HepG2 (cell line): ENCODE results near the gene ZPR1. TPM values are rescaled to one million over a fixed set of nuclear protein-coding genes. Genes with fewer than 3 reads are reported as not detected.
A peak's percentile ranks its signal among the peaks of the same experiment; 100 is the strongest.

Source experiments
- DMAP1 ChIP-seq: IDR thresholded peaks from 2 replicates; pipeline ENCODE4 v1.6.1; 2016
- LBX2 ChIP-seq: sonication (generic); formaldehyde crosslinking; IDR thresholded peaks from 2 replicates; pipeline ENCODE4 v1.5.0; 2020; ENCODE audit warnings: missing genetic modification reagents, mild to moderate bottlenecking, borderline replicate concordance
- MEF2D ChIP-seq: sonication (generic); formaldehyde crosslinking; IDR thresholded peaks from 2 replicates; pipeline ENCODE4 v1.5.1; 2020; ENCODE audit warnings: mild to moderate bottlenecking, missing genetic modification reagents
- SNAPC4 ChIP-seq: sonication (generic); formaldehyde crosslinking; IDR thresholded peaks from 2 replicates; pipeline ENCODE4 v1.4.0; 2020; ENCODE audit warnings: mild to moderate bottlenecking, missing genetic modification reagents
- TCF12 ChIP-seq, 2 experiments: fragments of 450-650 bp in 1 of 2; sonication (generic) in 1 of 2; formaldehyde crosslinking in 1 of 2; IDR thresholded peaks; 2 replicates each; pipeline versions ENCODE4 v1.6.1 to v1.8.0; 2017 to 2022; ENCODE audit warnings: antibody characterized with exemption in 1 of 2, mild to moderate bottlenecking in 1 of 2, missing genetic modification reagents in 1 of 2, moderate library complexity in 1 of 2
- ZBED4 ChIP-seq: sonication (generic); formaldehyde crosslinking; IDR thresholded peaks from 2 replicates; pipeline ENCODE4 v1.4.0; 2020; ENCODE audit warnings: missing genetic modification reagents, borderline replicate concordance
- ZBTB26 ChIP-seq: IDR thresholded peaks from 2 replicates; pipeline ENCODE4 v1.6.1; 2016; ENCODE audit warnings: missing compliant biosample characterization, missing genetic modification reagents, borderline replicate concordance
- ZNF276 ChIP-seq: sonication (generic); formaldehyde crosslinking; IDR thresholded peaks from 2 replicates; pipeline ENCODE4 v1.4.0; 2020; ENCODE audit warnings: mild to moderate bottlenecking, low read depth, missing genetic modification reagents
- ZNF616 ChIP-seq: sonication (generic); formaldehyde crosslinking; IDR thresholded peaks from 2 replicates; pipeline ENCODE4 v1.5.0; 2020; ENCODE audit warnings: low read depth, mild to moderate bottlenecking, missing genetic modification reagents
- ZSCAN29 ChIP-seq: sonication (generic); formaldehyde crosslinking; conservative IDR thresholded peaks from 2 replicates; pipeline ENCODE4 v1.4.0; 2020; ENCODE audit warnings: mild to moderate bottlenecking, missing genetic modification reagents
- polyA plus RNA-seq, 8 experiments: library from polyadenylated mRNA; depleted of rRNA in 3 of 8; stranded (reverse) in 7 of 8; unstranded in 1 of 8; fragments of >200 nt; fragmentation: Illumina TruSeq in 4 of 8; extraction: Trizol in 4 of 8; gene quantifications; 2 replicates each; pipeline versions ENCODE4 v1.2.1 to v1.2.3, GENCODE V29; 2011 to 2016; ENCODE audit warnings: low read depth in 4 of 8, missing spikeins in 1 of 8, mixed read lengths in 1 of 8; ENCODE audit not compliant: insufficient read depth in 1 of 8
- total RNA-seq, 5 experiments: library from RNA; depleted of rRNA; stranded (reverse); fragments of >200 nt; fragmentation: Illumina TruSeq; extraction: Trizol; gene quantifications; 2 replicates each; pipeline ENCODE4 v1.2.3, GENCODE V29; 2016; ENCODE audit warnings: low read depth in 1 of 5

The ZPR1 gene
- total and polyA plus RNA-seq, 2 of the 13 experiments (the other 11 are each of a cell fraction or from before 2014, with no cell fraction given), result 40.0 to 79.3 TPM

GRCh38 chr11:116832350-116833290 lies 44.8 kb upstream of the ZPR1 start (continued):
- TF ChIP-seq LBX2 (CRISPR knock-in tag), result no peak
- 0 out of 2 replicates have a peak, but pooled peaks have one; percentile 58 for TF ChIP-seq ZSCAN29
- no peak for TF ChIP-seq ZNF276 (CRISPR knock-in tag)
- TF ChIP-seq ZNF616 (CRISPR knock-in tag), result 0 out of 2 replicates have a peak, but pooled peaks have one; percentile 14
- peak; percentile 87 for TF ChIP-seq DMAP1 (CRISPR knock-in tag)
- TF ChIP-seq TCF12 (IDR thresholded peaks at IDR 0.05), result no peak
- peak; percentile 95 for TF ChIP-seq TCF12 (CRISPR knock-in tag; IDR thresholded peaks at IDR 0.05)
- peak; percentile 70; the same call in 1 of the 2 replicates for TF ChIP-seq MEF2D (CRISPR knock-in tag)
- TF ChIP-seq ZBED4 (CRISPR knock-in tag), result peak; percentile 94
- 0 out of 2 replicates have a peak, but pooled peaks have one; percentile 11 for TF ChIP-seq SNAPC4 (CRISPR knock-in tag)
- TF ChIP-seq ZBTB26, result peak; percentile 88
